ENCODE data around the gene HOXB6. TPM values are rescaled to one million over a fixed set of nuclear protein-coding genes. Genes with fewer than 3 reads are reported as not detected.

HOXB6 gene
- total RNA-seq, 1 donor from 2014 or later = not detected

DNA sequence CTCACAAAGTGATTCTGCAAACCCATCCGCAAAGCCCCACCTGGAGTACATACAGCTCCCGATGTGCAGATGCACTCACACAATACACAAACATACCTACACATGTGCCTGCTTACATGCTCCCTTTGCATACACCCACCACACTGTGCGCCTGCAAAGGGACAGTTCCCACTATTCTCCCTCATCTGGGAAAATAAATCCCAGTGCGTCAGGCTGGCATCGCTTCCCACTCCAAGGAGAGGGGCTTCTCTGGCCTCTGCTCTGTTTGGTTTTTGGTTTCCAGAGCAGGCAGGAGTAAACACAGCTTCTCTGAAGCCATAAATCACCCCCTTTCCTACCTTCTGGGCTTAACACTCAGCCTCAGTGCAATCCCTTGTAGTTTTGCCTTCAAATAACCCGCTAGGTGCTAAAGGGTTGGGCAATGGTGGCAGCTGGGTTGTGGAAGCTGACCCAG, 41.4 kb downstream of the HOXB6 start:
- Mint-ChIP-seq H3K4me1 (ENCODE audit: unreplicated experiment) (no peaks in the 10 kb centered on the region), H3K36me3 (ENCODE audit: unreplicated experiment) (no peaks in the 10 kb centered on the region), H3K27me3 (ENCODE audit: unreplicated experiment) (peaks cover 53% of the 10 kb centered on the region), H3K27ac (ENCODE audit: unreplicated experiment) (no peak overlapping the region), H3K9me3 (ENCODE audit: unreplicated experiment) (no peaks in the 10 kb centered on the region), H3K4me3 (ENCODE audit: unreplicated experiment) (no peak overlapping the region)
- TF ChIP-seq CTCF (IDR thresholded peaks at IDR 0.05) = no peak
- no peak for DNase-seq (ENCODE audit: extremely low spot score, unreplicated experiment)

DNA sequence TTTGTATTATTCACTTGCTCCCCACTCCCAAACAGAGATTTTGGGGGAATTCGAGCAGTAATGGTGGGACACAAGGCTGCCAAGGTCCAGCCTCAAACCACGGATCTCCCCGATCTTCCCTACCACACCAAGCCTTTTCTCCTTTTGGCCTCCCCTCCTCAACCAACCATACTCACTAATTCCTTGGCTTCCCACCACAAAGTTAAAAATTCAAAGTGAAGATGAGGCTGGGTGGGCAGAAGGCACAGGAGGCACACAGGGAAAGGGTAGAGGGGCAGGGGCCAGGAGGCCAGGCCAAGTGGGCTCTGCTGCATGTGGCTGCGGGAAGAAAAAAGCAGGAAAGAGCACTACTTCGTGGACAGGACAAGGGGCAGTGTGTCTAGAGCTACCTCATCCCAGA, 41.9 kb downstream of the HOXB6 start:
- H3K36me3 Mint-ChIP-seq (ENCODE audit: unreplicated experiment) = no peaks in the 10 kb centered on the region
- DNase-seq (ENCODE audit: extremely low spot score, unreplicated experiment) = no peak
- no peaks in the 10 kb centered on the region for H3K4me1 Mint-ChIP-seq (ENCODE audit: unreplicated experiment)
- no peak for TF ChIP-seq CTCF (IDR thresholded peaks at IDR 0.05)
- no peaks in the 10 kb centered on the region for H3K9me3 Mint-ChIP-seq (ENCODE audit: unreplicated experiment)
- H3K27me3 Mint-ChIP-seq (ENCODE audit: unreplicated experiment) = peaks cover 57% of the 10 kb centered on the region
- H3K27ac Mint-ChIP-seq (ENCODE audit: unreplicated experiment) = no peak overlapping the region
- H3K4me3 Mint-ChIP-seq (ENCODE audit: unreplicated experiment) = no peak overlapping the region

DNA sequence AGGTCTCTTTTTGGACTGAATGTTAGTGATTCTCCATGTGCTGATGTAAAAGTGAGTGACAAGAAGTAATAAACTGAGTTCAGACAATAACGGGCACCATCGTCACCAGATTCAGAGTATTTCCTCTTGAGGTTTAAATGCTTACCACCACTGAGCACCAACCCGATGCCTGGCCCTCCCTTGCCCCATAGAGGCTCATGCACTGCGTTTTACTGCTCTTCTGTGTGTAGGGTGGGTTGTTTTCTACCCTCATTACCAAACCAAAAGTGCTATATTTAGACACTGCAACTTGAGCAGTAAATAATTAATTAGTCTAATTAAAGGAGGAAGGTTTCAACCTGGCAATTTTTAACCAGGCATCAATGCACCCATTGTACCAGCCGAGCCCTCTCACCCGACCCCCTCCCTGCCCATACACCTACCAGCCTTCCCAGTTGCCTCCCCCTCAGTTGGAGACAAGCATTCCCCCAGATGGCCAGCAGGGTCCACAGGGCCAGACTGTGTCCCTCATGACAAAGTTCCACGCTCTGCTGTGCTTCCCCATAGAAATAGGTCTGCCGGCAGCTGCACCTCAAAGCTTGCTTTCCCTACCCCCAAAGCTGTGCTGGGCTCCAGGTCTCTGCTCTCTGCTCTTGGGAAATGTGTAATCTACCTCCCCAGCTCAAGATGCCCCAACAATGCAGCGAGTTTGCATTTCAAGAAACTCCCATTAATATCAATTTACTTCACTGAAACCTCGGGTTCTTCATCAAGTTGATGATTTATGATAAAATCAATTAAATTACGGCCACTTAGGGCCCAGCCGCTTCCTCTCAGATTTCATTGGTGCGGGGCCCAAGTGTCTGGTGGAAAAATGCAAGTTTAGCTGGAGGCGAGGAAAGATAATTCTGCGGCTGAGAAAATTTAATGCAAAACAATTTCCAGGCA, 42.6 kb downstream of the HOXB6 start:
- H3K4me3 Mint-ChIP-seq (ENCODE audit: unreplicated experiment) = no peak overlapping the region

GRCh38 chr17:48559840-48560817, 44.7 kb downstream of the HOXB6 start:
- Mint-ChIP-seq H3K27ac (ENCODE audit: unreplicated experiment) (no peak overlapping the region), H3K9me3 (ENCODE audit: unreplicated experiment) (no peaks in the 10 kb centered on the region), H3K4me1 (ENCODE audit: unreplicated experiment) (no peaks in the 10 kb centered on the region)

More for the DNA sequence above, 42.6 kb downstream of the HOXB6 start:
- H3K9me3 Mint-ChIP-seq (ENCODE audit: unreplicated experiment) = no peaks in the 10 kb centered on the region
- H3K27ac Mint-ChIP-seq (ENCODE audit: unreplicated experiment) = no peak overlapping the region
- DNase-seq (ENCODE audit: extremely low spot score, unreplicated experiment) = no peak
- H3K36me3 Mint-ChIP-seq (ENCODE audit: unreplicated experiment) = no peaks in the 10 kb centered on the region
- no peak for TF ChIP-seq CTCF (IDR thresholded peaks at IDR 0.05)
- peaks cover 65% of the 10 kb centered on the region for H3K27me3 Mint-ChIP-seq (ENCODE audit: unreplicated experiment)
- H3K4me1 Mint-ChIP-seq (ENCODE audit: unreplicated experiment) = no peaks in the 10 kb centered on the region

More at GRCh38 chr17:48559840-48560817, 44.7 kb downstream of the HOXB6 start:
- no peaks in the 10 kb centered on the region for H3K36me3 Mint-ChIP-seq (ENCODE audit: unreplicated experiment)
- no peak for DNase-seq (ENCODE audit: extremely low spot score, unreplicated experiment)
- no peak overlapping the region for H3K4me3 Mint-ChIP-seq (ENCODE audit: unreplicated experiment)
- no peak for TF ChIP-seq CTCF (IDR thresholded peaks at IDR 0.05)
- H3K27me3 Mint-ChIP-seq (ENCODE audit: unreplicated experiment) = peaks cover 83% of the 10 kb centered on the region
